Effector memory CD8-positive, alpha-beta T cell (primary cell): ENCODE data around the gene ERGIC2.
A peak's percentile ranks its signal among the peaks of the same experiment; 100 is the strongest.

Experiments
- ATAC-seq: fragments of 150-1000 bp; cut with Tn5 transposase; replicated peaks from 2 replicates; pipeline ENCODE4 v1.10.0; 2021; ENCODE audit warnings: mild to moderate bottlenecking, moderate library complexity
- DNase-seq, 3 experiments: peaks; one replicate each; pipeline ENCODE4 v3.0.0; 2021
- H3K27ac Mint-ChIP-seq, 2 donors: one replicate each; pipeline ENCODE4 v1.8.0; 2022; ENCODE audit warnings: mild to moderate bottlenecking in 2 of 2, mixed read lengths in 2 of 2, moderate library complexity in 2 of 2
- H3K27me3 Mint-ChIP-seq, 2 donors: one replicate each; pipeline ENCODE4 v1.8.0; 2022; ENCODE audit warnings: mixed read lengths in 2 of 2
- H3K36me3 Mint-ChIP-seq: one replicate; pipeline ENCODE4 v1.8.0; 2022; ENCODE audit warnings: mild to moderate bottlenecking, moderate library complexity, mixed read lengths; ENCODE audit not compliant: insufficient read depth
- H3K4me1 Mint-ChIP-seq, 2 donors: one replicate each; pipeline ENCODE4 v1.8.0; 2022; ENCODE audit warnings: low read depth in 2 of 2, mixed read lengths in 2 of 2
- H3K4me3 Mint-ChIP-seq, 2 donors: one replicate each; pipeline ENCODE4 v1.8.0; 2022; ENCODE audit warnings: mild to moderate bottlenecking in 2 of 2, mixed read lengths in 2 of 2, moderate library complexity in 2 of 2
- H3K9me3 Mint-ChIP-seq, 2 donors: one replicate each; pipeline ENCODE4 v1.8.0; 2022; ENCODE audit warnings: mixed read lengths in 2 of 2
- total RNA-seq, 9 experiments: gene quantifications; one replicate each; lab custom pipeline; 2026; lab: John Stamatoyannopoulos, UW

The ERGIC2 gene, protein sequence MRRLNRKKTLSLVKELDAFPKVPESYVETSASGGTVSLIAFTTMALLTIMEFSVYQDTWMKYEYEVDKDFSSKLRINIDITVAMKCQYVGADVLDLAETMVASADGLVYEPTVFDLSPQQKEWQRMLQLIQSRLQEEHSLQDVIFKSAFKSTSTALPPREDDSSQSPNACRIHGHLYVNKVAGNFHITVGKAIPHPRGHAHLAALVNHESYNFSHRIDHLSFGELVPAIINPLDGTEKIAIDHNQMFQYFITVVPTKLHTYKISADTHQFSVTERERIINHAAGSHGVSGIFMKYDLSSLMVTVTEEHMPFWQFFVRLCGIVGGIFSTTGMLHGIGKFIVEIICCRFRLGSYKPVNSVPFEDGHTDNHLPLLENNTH
- total RNA-seq, result 40.3 to 122 (median 89.1) reads per million in 9 experiments

GRCh38 chr12:29380536-29381523 lies at the start of gene ERGIC2:
Gene ERGIC2, minus strand, starts transcription at chr12:29381172. Its CDS starts 9,539 bp downstream, at chr12:29371633.
- Mint-ChIP-seq H3K36me3 (peaks cover 19% of the 10 kb centered on the region), H3K9me3 (no peaks in the 10 kb centered on the region)
- DNase-seq, result peak; percentile 88 to 92 (median 91)

GRCh38 chr12:29430716-29431044 lies 49.7 kb upstream of the ERGIC2 start:
- no peaks in the 10 kb centered on the region for H3K4me1 Mint-ChIP-seq
- no peaks in the 10 kb centered on the region for H3K36me3 Mint-ChIP-seq
- no peak overlapping the region for H3K4me3 Mint-ChIP-seq
- H3K9me3 Mint-ChIP-seq, result no peaks in the 10 kb centered on the region
- no peak overlapping the region for H3K27ac Mint-ChIP-seq
- DNase-seq, result no peak
- peaks cover 28 to 29% of the 10 kb centered on the region in 2 donors for H3K27me3 Mint-ChIP-seq
- ATAC-seq, result no peak

More at GRCh38 chr12:29380536-29381523, at the start of gene ERGIC2:
- Mint-ChIP-seq H3K4me3 (peak within 1 kb of the TSS; percentile 90 to 92), H3K4me1 (peaks cover 18 to 35% of the 10 kb centered on the region in 2 donors), H3K27ac (peak within 1 kb of the TSS; percentile 94 to 95), H3K27me3 (no peaks in the 10 kb centered on the region)
- peak; percentile 86 for ATAC-seq

GRCh38 chr12:29429999-29430715 lies 49.2 kb upstream of the ERGIC2 start:
- H3K27me3 Mint-ChIP-seq, result peaks cover 28 to 29% of the 10 kb centered on the region in 2 donors
- no peak for ATAC-seq
- no peaks in the 10 kb centered on the region for H3K36me3 Mint-ChIP-seq

DNA sequence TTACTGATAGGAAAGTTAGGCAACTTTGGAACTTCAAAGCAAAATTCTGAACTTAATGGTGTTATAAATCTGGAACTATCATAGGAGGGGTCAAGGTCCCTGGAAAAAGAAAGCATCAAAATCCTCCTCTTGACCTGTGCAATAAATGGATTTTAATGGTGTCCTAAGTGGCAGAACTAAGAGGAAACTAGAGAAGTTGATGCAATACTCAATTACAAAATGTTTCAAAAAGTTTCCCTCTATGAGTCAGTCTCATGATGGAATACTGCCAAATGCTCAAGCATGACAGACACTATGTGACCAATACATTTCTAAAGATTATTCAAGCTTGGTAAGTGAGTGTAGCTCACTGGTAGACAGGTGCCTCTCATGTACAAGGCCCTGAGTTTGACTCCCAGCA lies 47.7 kb upstream of the ERGIC2 start:
- Mint-ChIP-seq H3K27me3 (peaks cover 29% of the 10 kb centered on the region in 2 donors), H3K9me3 (no peaks in the 10 kb centered on the region), H3K4me3 (no peak overlapping the region), H3K27ac (no peak overlapping the region), H3K4me1 (no peaks in the 10 kb centered on the region), H3K36me3 (no peaks in the 10 kb centered on the region)
- ATAC-seq, result no peak
- DNase-seq, result no peak

More at GRCh38 chr12:29429999-29430715, 49.2 kb upstream of the ERGIC2 start:
- Mint-ChIP-seq H3K27ac (no peak overlapping the region), H3K4me3 (no peak overlapping the region), H3K9me3 (no peaks in the 10 kb centered on the region), H3K4me1 (no peaks in the 10 kb centered on the region)
- no peak for DNase-seq

DNA sequence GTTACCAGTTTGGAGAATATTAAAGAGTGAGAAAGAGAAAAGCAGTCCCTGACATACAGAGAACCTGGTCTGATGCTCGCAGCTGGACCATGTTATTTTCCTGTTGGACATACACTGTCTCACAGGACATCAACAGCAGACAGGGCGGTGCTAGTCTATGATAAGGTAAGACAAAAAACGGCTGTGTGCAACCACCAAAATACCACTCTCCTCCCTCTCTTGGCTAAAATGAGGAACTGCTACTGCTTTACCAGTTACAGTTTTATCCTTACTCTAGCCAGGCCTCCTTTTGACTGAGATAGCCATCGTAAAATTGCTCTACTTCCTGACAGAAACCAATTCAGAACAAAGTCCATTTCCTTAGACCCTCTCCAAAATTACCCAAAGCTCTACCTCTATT lies 47.0 kb upstream of the ERGIC2 start:
- H3K27ac Mint-ChIP-seq, result no peak overlapping the region

DNA sequence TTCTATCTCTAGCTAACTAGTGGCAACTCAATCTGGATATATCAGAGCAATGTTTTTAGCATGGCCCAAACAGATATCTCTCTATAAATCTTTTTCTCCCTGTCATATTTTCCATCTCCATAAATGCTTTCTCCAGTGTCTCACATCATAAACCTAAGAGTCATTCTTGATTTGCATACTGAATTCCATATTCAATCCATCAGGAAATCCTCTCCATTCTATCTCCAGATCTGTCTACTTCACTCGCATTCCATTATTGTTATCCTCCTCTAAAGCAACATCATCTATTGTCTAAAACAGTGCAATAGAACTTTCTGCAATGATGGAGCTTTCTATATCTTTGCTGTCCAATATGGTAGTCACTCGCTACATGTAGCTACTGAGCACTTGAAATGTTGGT lies 45.5 kb upstream of the ERGIC2 start:
- H3K36me3 Mint-ChIP-seq, result no peaks in the 10 kb centered on the region
- H3K27ac Mint-ChIP-seq, result no peak overlapping the region
- no peak overlapping the region for H3K4me3 Mint-ChIP-seq
- peaks cover 26 to 27% of the 10 kb centered on the region in 2 donors for H3K27me3 Mint-ChIP-seq
- no peaks in the 10 kb centered on the region for H3K9me3 Mint-ChIP-seq
- no peaks in the 10 kb centered on the region for H3K4me1 Mint-ChIP-seq
- DNase-seq (no peak), ATAC-seq (no peak)

More for the DNA sequence above, 47.0 kb upstream of the ERGIC2 start:
- no peak for DNase-seq
- peak; percentile 49 for ATAC-seq
- Mint-ChIP-seq H3K9me3 (no peaks in the 10 kb centered on the region), H3K4me3 (no peak overlapping the region), H3K4me1 (no peaks in the 10 kb centered on the region), H3K27me3 (peaks cover 29% of the 10 kb centered on the region in 2 donors), H3K36me3 (no peaks in the 10 kb centered on the region)

GRCh38 chr12:29425722-29426121 lies 44.8 kb upstream of the ERGIC2 start:
- no peak for DNase-seq
- no peaks in the 10 kb centered on the region for H3K9me3 Mint-ChIP-seq
- H3K27ac Mint-ChIP-seq, result no peak overlapping the region
- no peaks in the 10 kb centered on the region for H3K4me1 Mint-ChIP-seq
- no peaks in the 10 kb centered on the region for H3K36me3 Mint-ChIP-seq
- no peak for ATAC-seq
- no peak overlapping the region for H3K4me3 Mint-ChIP-seq
- peaks cover 26 to 27% of the 10 kb centered on the region in 2 donors for H3K27me3 Mint-ChIP-seq

DNA sequence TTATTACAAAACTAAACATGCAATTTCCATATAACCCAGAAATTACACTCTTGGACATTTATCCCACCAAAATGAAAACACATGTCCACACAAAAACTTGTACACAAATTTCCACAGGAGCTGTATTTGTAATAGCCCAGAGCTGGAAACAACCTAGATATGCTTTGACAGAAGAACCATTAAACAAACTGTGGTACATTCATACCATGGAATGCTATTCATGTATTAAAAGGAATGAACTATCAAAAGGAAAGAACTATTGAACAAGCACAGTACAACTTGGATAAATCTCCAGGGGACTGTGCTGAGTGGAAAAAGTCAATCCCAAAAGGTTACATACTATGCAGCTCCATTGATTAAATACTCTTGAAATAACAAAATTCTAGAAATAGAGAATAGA lies 35.8 kb upstream of the ERGIC2 start:
- Mint-ChIP-seq H3K27me3 (peaks cover 38 to 44% of the 10 kb centered on the region in 2 donors), H3K4me1 (no peaks in the 10 kb centered on the region), H3K36me3 (no peaks in the 10 kb centered on the region), H3K9me3 (no peaks in the 10 kb centered on the region), H3K4me3 (no peak overlapping the region), H3K27ac (no peak overlapping the region)
- no peak for DNase-seq
- ATAC-seq, result no peak

- no peaks in the 10 kb centered on the region for H3K4me1 Mint-ChIP-seq
- peaks cover 42 to 47% of the 10 kb centered on the region in 2 donors for H3K27me3 Mint-ChIP-seq
- DNase-seq, result no peak
- H3K4me3 Mint-ChIP-seq, result no peak overlapping the region
- no peak overlapping the region for H3K27ac Mint-ChIP-seq
- H3K9me3 Mint-ChIP-seq, result no peaks in the 10 kb centered on the region
- ATAC-seq, result no peak
- no peaks in the 10 kb centered on the region for H3K36me3 Mint-ChIP-seq
Observed at GRCh38 chr12:29415111-29415510, 34.1 kb upstream of the ERGIC2 start.

- ATAC-seq (no peak), DNase-seq (no peak)
- Mint-ChIP-seq H3K27me3 (peaks cover 44 to 53% of the 10 kb centered on the region in 2 donors), H3K36me3 (no peaks in the 10 kb centered on the region), H3K9me3 (no peaks in the 10 kb centered on the region), H3K4me1 (no peaks in the 10 kb centered on the region), H3K4me3 (no peak overlapping the region), H3K27ac (no peak overlapping the region)
Observed at GRCh38 chr12:29414368-29414767, 33.4 kb upstream of the ERGIC2 start.

- Mint-ChIP-seq H3K9me3 (no peaks in the 10 kb centered on the region), H3K4me1 (no peaks in the 10 kb centered on the region), H3K27me3 (peaks cover 15 to 25% of the 10 kb centered on the region in 2 donors), H3K36me3 (no peaks in the 10 kb centered on the region), H3K4me3 (no peak overlapping the region), H3K27ac (no peak overlapping the region)
- ATAC-seq (no peak), DNase-seq (no peak)
Observed at GRCh38 chr12:29405561-29405960, 24.6 kb upstream of the ERGIC2 start.

DNA sequence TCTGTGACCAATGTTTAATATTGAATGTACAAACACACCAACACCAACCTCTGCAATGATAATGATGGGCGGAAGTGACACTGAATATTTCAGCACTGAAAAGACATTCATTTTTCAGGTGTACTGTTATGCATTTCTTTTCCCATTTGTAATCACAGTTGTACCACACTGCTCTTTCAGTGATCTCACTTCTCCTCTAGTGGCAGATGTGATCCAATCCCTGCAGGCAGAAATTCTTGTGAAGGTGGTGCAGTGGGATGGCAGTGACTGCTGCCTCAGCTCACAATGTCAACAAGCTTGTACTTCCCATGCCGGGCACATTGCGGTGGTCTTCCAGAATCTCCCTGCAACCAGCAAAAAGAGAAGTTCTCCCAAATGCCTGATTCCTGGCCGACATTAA lies 23.0 kb upstream of the ERGIC2 start:
- no peak overlapping the region for H3K4me3 Mint-ChIP-seq
- no peak for ATAC-seq
- no peak for DNase-seq
- peaks cover 8 to 18% of the 10 kb centered on the region in 2 donors for H3K27me3 Mint-ChIP-seq
- no peak overlapping the region for H3K27ac Mint-ChIP-seq
- H3K36me3 Mint-ChIP-seq, result no peaks in the 10 kb centered on the region
- no peaks in the 10 kb centered on the region for H3K9me3 Mint-ChIP-seq
- H3K4me1 Mint-ChIP-seq, result no peaks in the 10 kb centered on the region

DNA sequence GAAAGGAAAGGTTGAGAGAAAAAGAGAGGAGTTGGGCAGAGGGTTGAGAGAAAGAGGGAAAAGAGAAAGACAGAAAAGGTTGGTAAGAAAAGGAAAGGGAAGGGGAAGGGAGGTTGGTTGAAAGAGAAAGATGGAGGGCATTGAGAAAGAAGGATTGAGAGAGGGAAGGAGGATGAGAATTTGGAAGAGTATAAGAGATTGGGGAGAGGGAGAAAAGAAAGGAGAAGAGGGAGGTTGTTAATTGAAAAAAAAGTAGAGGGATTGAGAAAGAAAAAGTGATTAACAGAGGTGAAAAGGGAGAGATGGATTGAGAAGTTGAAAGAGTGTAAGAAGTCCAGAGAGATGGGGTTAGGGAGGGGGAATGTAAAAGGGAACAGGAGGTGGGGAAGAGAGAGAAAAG lies 21.5 kb upstream of the ERGIC2 start:
- Mint-ChIP-seq H3K4me3 (no peak overlapping the region), H3K4me1 (no peaks in the 10 kb centered on the region), H3K9me3 (no peaks in the 10 kb centered on the region), H3K36me3 (no peaks in the 10 kb centered on the region), H3K27ac (no peak overlapping the region), H3K27me3 (peaks cover 8 to 27% of the 10 kb centered on the region in 2 donors)
- ATAC-seq (no peak), DNase-seq (no peak)
